CD4-positive, alpha-beta T cell (primary cell): ENCODE results near the gene TNXB. TPM values are rescaled to one million over a fixed set of nuclear protein-coding genes. Genes with fewer than 3 reads are reported as not detected.

Experiments
- ATAC-seq: fragments of 200-7000 bp; cut with Tn5 transposase; one replicate; pipeline ENCODE4 v1.10.0; 2022; ENCODE audit warnings: mild to moderate bottlenecking; ENCODE audit not compliant: poor library complexity
- CTCF ChIA-PET: fragments of 350-600 bp; sonication (Branson Sonifier 250); formaldehyde crosslinking; loops from one replicate; lab custom pipeline; 2021; ENCODE audit warnings: antibody characterized with exemption, inconsistent platforms; lab: Charles Lee
- POLR2A ChIA-PET: fragments of 350-600 bp; sonication (Branson Sonifier 250); formaldehyde crosslinking; loops from one replicate; lab custom pipeline; 2021; ENCODE audit warnings: antibody characterized with exemption, inconsistent platforms; lab: Charles Lee
- DNase-seq, 14 experiments: peaks; one replicate each; pipeline ENCODE4 v3.0.0-alpha.2; 2013 to 2020; ENCODE audit warnings: mixed read lengths in 2 of 14
- H3K27ac ChIP-seq, 2 donors: one replicate each; pipeline versions ENCODE4 v1.5.1 to v1.7.0; 2013; ENCODE audit warnings: low read length in 2 of 2, low read depth in 1 of 2, mild to moderate bottlenecking in 1 of 2
- H3K27me3 ChIP-seq, 2 experiments: 1 replicate in 1 of 2; 2 replicates in 1 of 2; pipeline versions ENCODE4 v1.6.1 to v1.7.0; 2013; ENCODE audit warnings: low read length in 2 of 2, control low read depth in 1 of 2, mild to moderate bottlenecking in 1 of 2, moderate library complexity in 1 of 2; ENCODE audit not compliant: insufficient read depth in 2 of 2, control insufficient read depth in 1 of 2
- H3K36me3 ChIP-seq: one replicate; pipeline ENCODE4 v1.6.1; 2013; ENCODE audit warnings: low read length, control low read depth; ENCODE audit not compliant: insufficient read depth
- H3K4me1 ChIP-seq: one replicate; pipeline ENCODE4 v1.6.1; 2013; ENCODE audit warnings: low read length, control low read depth; ENCODE audit not compliant: insufficient read depth
- H3K4me3 ChIP-seq: one replicate; pipeline ENCODE4 v1.5.1; 2013; ENCODE audit warnings: mild to moderate bottlenecking, low read length, moderate library complexity
- H3K9me3 ChIP-seq, 2 experiments: 1 replicate in 1 of 2; 2 replicates in 1 of 2; pipeline versions ENCODE4 v1.6.1 to v1.7.0; 2013; ENCODE audit warnings: low read length in 2 of 2, mild to moderate bottlenecking in 2 of 2, control low read depth in 1 of 2, moderate library complexity in 1 of 2; ENCODE audit not compliant: control insufficient read depth in 1 of 2, insufficient read depth in 1 of 2
- H3K27ac Mint-ChIP-seq: one replicate; pipeline ENCODE4 v1.8.0; 2020; ENCODE audit warnings: mixed read lengths
- H3K27me3 Mint-ChIP-seq: one replicate; pipeline ENCODE4 v1.8.0; 2021; ENCODE audit warnings: mixed read lengths
- H3K36me3 Mint-ChIP-seq: one replicate; pipeline ENCODE4 v1.8.0; 2021; ENCODE audit warnings: low read depth, mixed read lengths
- H3K4me1 Mint-ChIP-seq: one replicate; pipeline ENCODE4 v1.8.0; 2021; ENCODE audit warnings: low read depth, mixed read lengths
- H3K4me3 Mint-ChIP-seq: one replicate; pipeline ENCODE4 v1.8.0; 2020; ENCODE audit warnings: mild to moderate bottlenecking, mixed read lengths
- H3K9me3 Mint-ChIP-seq: one replicate; pipeline ENCODE4 v1.8.0; 2020; ENCODE audit warnings: mixed read lengths
- CTCF ChIP-seq: fragments of 200-600 bp; IDR thresholded peaks from one replicate; pipeline ENCODE4 v1.8.0; 2022; ENCODE audit warnings: antibody characterized with exemption, mild to moderate bottlenecking
- intact Hi-C, 2 experiments: fragments of 100-400 bp; cut with DNase I in 1 of 2; cut with micrococcal nuclease in 1 of 2; formaldehyde crosslinking; loops; one replicate each; pipeline versions ENCODE4 v1.15.1 to v1.9.0; 2023 to 2025; cut with DNase I, micrococcal nuclease
- total RNA-seq, 174 experiments: library from RNA in 2 of 174; stranded (reverse) in 2 of 174; gene quantifications; one replicate each; pipeline ENCODE4 v1.2.3 and lab custom pipeline; 2021 to 2026

The TNXB gene
- total RNA-seq, 2 experiments from 2014 or later: 8.3 to 9.0 TPM

GRCh38 chr6:32133786-32134185 lies 24.6 kb upstream of the TNXB start:
- Mint-ChIP-seq H3K4me1 (peaks cover 15% of the 10 kb centered on the region), H3K9me3 (no peaks in the 10 kb centered on the region), H3K27me3 (no peaks in the 10 kb centered on the region), H3K27ac (no peak overlapping the region), H3K4me3 (no peak overlapping the region), H3K36me3 (no peaks in the 10 kb centered on the region)
- intact Hi-C loops: loop anchor here in 1 of 2 experiments (5.0 to 10.0 kb wide), 2 partner anchors 466 to 1071 kb away; partner anchors contain the start of genes CSNK2B, HSD17B8, LY6G5B and RING1
- ATAC-seq (no peak), DNase-seq (no peak)
- Histone ChIP-seq H3K4me3 (no peak overlapping the region), H3K27me3 (no peaks in the 10 kb centered on the region), H3K36me3 (no peaks in the 10 kb centered on the region), H3K9me3 (no peaks in the 10 kb centered on the region), H3K27ac (no peak overlapping the region), H3K4me1 (peaks cover 20% of the 10 kb centered on the region)
- no peak for TF ChIP-seq CTCF
- ChIA-PET POLR2A (no interaction called here), CTCF (no interaction called here)

DNA sequence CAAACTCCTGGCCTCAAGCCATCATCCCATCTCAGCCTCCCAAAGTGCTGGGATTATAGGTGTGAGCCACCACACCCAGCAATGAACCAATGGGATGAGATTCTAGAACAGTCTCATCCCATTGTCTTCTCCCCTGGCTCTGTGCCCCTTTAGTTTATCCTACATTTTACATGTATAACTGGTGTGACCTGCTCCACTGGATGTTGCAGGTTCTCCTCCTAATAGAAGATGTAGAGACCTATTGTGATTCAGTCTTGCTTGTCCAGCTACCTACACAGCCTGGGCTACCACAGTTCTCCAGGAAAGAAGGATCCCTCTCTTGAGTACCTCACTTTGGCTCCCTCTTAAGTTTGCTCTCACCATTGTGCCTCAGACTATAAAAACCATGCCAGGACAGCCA lies 23.0 kb upstream of the TNXB start:
- ChIA-PET CTCF (no interaction called here), POLR2A (interaction anchor here (2.6 kb wide), 1 partner anchor 19 kb away, joined by 8 read pairs; the partner anchor contains the start of gene PRRT1)
- intact Hi-C loops: loop anchor here in 1 of 2 experiments (5.0 to 10.0 kb wide), 2 partner anchors 465 to 1073 kb away; partner anchors contain the start of genes CSNK2B, HSD17B8, LY6G5B and RING1
- Histone ChIP-seq H3K36me3 (peaks cover 1% of the 10 kb centered on the region), H3K27ac (no peak overlapping the region), H3K27me3 (no peaks in the 10 kb centered on the region), H3K4me3 (no peak overlapping the region), H3K9me3 (no peaks in the 10 kb centered on the region), H3K4me1 (peaks cover 31% of the 10 kb centered on the region)
- H3K4me3 Mint-ChIP-seq: no peak overlapping the region
- peaks cover 10% of the 10 kb centered on the region for H3K36me3 Mint-ChIP-seq
- DNase-seq: no peak
- H3K9me3 Mint-ChIP-seq: no peaks in the 10 kb centered on the region
- H3K4me1 Mint-ChIP-seq: peaks cover 31% of the 10 kb centered on the region
- H3K27ac Mint-ChIP-seq: no peak overlapping the region
- no peak for ATAC-seq
- TF ChIP-seq CTCF: no peak
- H3K27me3 Mint-ChIP-seq: no peaks in the 10 kb centered on the region

GRCh38 chr6:32131439-32131948 lies 22.4 kb upstream of the TNXB start:
- H3K4me3 Mint-ChIP-seq: peak overlapping the region; percentile 80
- H3K4me3 ChIP-seq: no peak overlapping the region
- intact Hi-C loops: loop anchor here (2.0 to 10.0 kb wide), 3 partner anchors 23 to 1073 kb away; partner anchors contain the start of genes CSNK2B (in 1 of the 2), HSD17B8 (in 1 of the 2), LY6G5B (in 1 of the 2) and PPT2 (in 1 of the 2)
- H3K36me3 ChIP-seq: peaks cover 6% of the 10 kb centered on the region
- no peaks in the 10 kb centered on the region for H3K27me3 Mint-ChIP-seq
- no peaks in the 10 kb centered on the region for H3K27me3 ChIP-seq
- peaks cover 37% of the 10 kb centered on the region for H3K4me1 Mint-ChIP-seq
- no peaks in the 10 kb centered on the region for H3K9me3 Mint-ChIP-seq
- H3K27ac ChIP-seq: no peak overlapping the region
- ATAC-seq (no peak), DNase-seq (no peak)
- peaks cover 16% of the 10 kb centered on the region for H3K36me3 Mint-ChIP-seq
- no peak for TF ChIP-seq CTCF
- no peaks in the 10 kb centered on the region for H3K9me3 ChIP-seq
- ChIA-PET POLR2A (interaction anchor here (2.1 to 3.8 kb wide), 3 partner anchors 20 to 45 kb away, joined by 8 to 42 read pairs (median 10); partner anchors contain the start of genes AGPAT1 and PRRT1), CTCF (interaction anchor here (2.5 kb wide), 1 partner anchor 64 kb away, joined by 14 read pairs; no protein-coding TSS in a partner anchor)
- peaks cover 37% of the 10 kb centered on the region for H3K4me1 ChIP-seq
- no peak overlapping the region for H3K27ac Mint-ChIP-seq
